HCT116 (cell line): ENCODE data around the gene UBTD1. TPM values are rescaled to one million over a fixed set of nuclear protein-coding genes. Genes with fewer than 3 reads are reported as not detected.

Experiments used
- ATAC-seq: fragments of 200-7000 bp; cut with Tn5 transposase; 2 replicates; pipeline ENCODE4 v1.9.1; 2020; ENCODE audit warnings: mild to moderate bottlenecking, moderate library complexity
- BruUV-seq: library from RNA; stranded (reverse); fragments of 400-500 nt; replicated peaks from 2 replicates; lab custom pipeline; 2021; lab: Mats Ljungman, UMichigan
- CTCF ChIA-PET: fragments of 300-600 bp; sonication (Branson Sonifier 250); formaldehyde crosslinking; loops from one replicate; lab custom pipeline; 2021; ENCODE audit warnings: antibody characterized with exemption; lab: Charles Lee
- POLR2A ChIA-PET: fragments of 300-600, 350-600 bp; sonication (Branson Sonifier 250); formaldehyde crosslinking; loops from one replicate; lab custom pipeline; 2021; ENCODE audit warnings: antibody characterized with exemption; lab: Charles Lee
- RAD21 ChIA-PET, 2 experiments: fragments of 300-600 bp; sonication (Branson Sonifier 250); formaldehyde crosslinking; loops; one replicate each; lab custom pipeline; 2023; ENCODE audit warnings: low total read pairs in 2 of 2; ENCODE audit not compliant: uncharacterized antibody in 2 of 2, unreplicated experiment in 2 of 2, low non-redundant PET in 1 of 2; lab: Charles Lee
- DNase-seq: peaks from one replicate; pipeline ENCODE4 v3.0.0-alpha.2; 2010; ENCODE audit warnings: low read depth, low spot score
- H2AFZ ChIP-seq: fragments of 200-600 bp; shearing (Covaris generic), sonication (generic); 2 replicates; pipeline ENCODE4 v1.6.1; 2017; ENCODE audit warnings: low read depth, mixed run types, mixed read lengths, antibody characterized with exemption, low read length; ENCODE audit not compliant: poor library complexity, severe bottlenecking
- H3K27ac ChIP-seq: 2 replicates; pipeline ENCODE4 v1.5.1; 2012; ENCODE audit warnings: low read depth, low read length
- H3K27me3 ChIP-seq: fragments of 200-600 bp; sonication (generic); 2 replicates; pipeline ENCODE4 v1.6.1; 2016; ENCODE audit warnings: mixed run types, low read length, mixed read lengths; ENCODE audit not compliant: insufficient read depth
- H3K36me3 ChIP-seq, 2 experiments: fragments of 200-500 bp in 1 of 2; fragments of 200-600 bp in 1 of 2; sonication (Bioruptor generic) in 1 of 2; sonication (generic) in 1 of 2; 2 replicates each; pipeline versions ENCODE4 v1.5.1 to v1.6.1; 2014 to 2016; ENCODE audit warnings: low read length in 2 of 2, inconsistent platforms in 1 of 2, mixed read lengths in 1 of 2, mixed run types in 1 of 2; ENCODE audit not compliant: insufficient read depth in 2 of 2, control insufficient read depth in 1 of 2
- H3K4me1 ChIP-seq, 2 experiments: fragments of 200-600 bp in 1 of 2; sonication (generic) in 1 of 2; 2 replicates each; pipeline versions ENCODE4 v1.5.1 to v1.6.1; 2012 to 2017; ENCODE audit warnings: low read length in 2 of 2, inconsistent platforms in 1 of 2, mild to moderate bottlenecking in 1 of 2, mixed read lengths in 1 of 2, mixed run types in 1 of 2, moderate library complexity in 1 of 2; ENCODE audit not compliant: insufficient read depth in 2 of 2, control insufficient read depth in 1 of 2
- H3K4me2 ChIP-seq: fragments of 200-600 bp; sonication (generic); 2 replicates; pipeline ENCODE4 v1.6.1; 2017; ENCODE audit warnings: mixed run types, low read length, mixed read lengths
- H3K4me3 ChIP-seq, 2 experiments: fragments of 200-600 bp in 1 of 2; sonication (generic) in 1 of 2; replicated peaks in 1 of 2; 2 replicates each; pipeline ENCODE4 v1.5.1; 2011 to 2016; ENCODE audit warnings: low read length in 2 of 2, control low read depth in 1 of 2, low read depth in 1 of 2, mild to moderate bottlenecking in 1 of 2, mixed read lengths in 1 of 2, mixed run types in 1 of 2
- H3K79me2 ChIP-seq: fragments of 200-600 bp; sonication (generic); 2 replicates; pipeline ENCODE4 v1.6.1; 2017; ENCODE audit warnings: mild to moderate bottlenecking, mixed run types, low read length, moderate library complexity, mixed read lengths; ENCODE audit not compliant: insufficient read depth
- H3K9ac ChIP-seq: fragments of 200-600 bp; sonication (generic); 2 replicates; pipeline ENCODE4 v1.6.1; 2016; ENCODE audit warnings: low read length, mixed read lengths
- H3K9me2 ChIP-seq: fragments of 200-600 bp; sonication (generic), shearing (Covaris generic); 2 replicates; pipeline ENCODE4 v1.6.1; 2017; ENCODE audit warnings: mixed run types, mild to moderate bottlenecking, moderate library complexity; ENCODE audit not compliant: insufficient read depth
- H3K9me3 ChIP-seq, 2 experiments: fragments of 200-500 bp in 1 of 2; fragments of 200-600 bp in 1 of 2; sonication (Bioruptor generic) in 1 of 2; sonication (generic) in 1 of 2; 2 replicates each; pipeline ENCODE4 v1.6.1; 2014 to 2017; ENCODE audit warnings: low read length in 2 of 2, mixed read lengths in 2 of 2, inconsistent platforms in 1 of 2, low read depth in 1 of 2, mild to moderate bottlenecking in 1 of 2, mixed run types in 1 of 2, moderate library complexity in 1 of 2; ENCODE audit not compliant: control insufficient read depth in 1 of 2, insufficient read depth in 1 of 2
- H4K20me1 ChIP-seq: fragments of 200-600 bp; sonication (generic), shearing (Covaris generic); 2 replicates; pipeline ENCODE4 v1.6.1; 2017; ENCODE audit warnings: mixed run types, mild to moderate bottlenecking, moderate library complexity; ENCODE audit not compliant: insufficient read depth
- CBX3 ChIP-seq: IDR thresholded peaks from 2 replicates; pipeline ENCODE4 v1.6.1; 2012; ENCODE audit warnings: low read depth
- CTCF ChIP-seq, 3 experiments: fragments of 200-600 bp in 1 of 3; sonication (generic) in 1 of 3; IDR thresholded peaks in 2 of 3; conservative IDR thresholded peaks in 1 of 3; 2 replicates each; pipeline ENCODE4 v1.5.1; 2012 to 2017; ENCODE audit warnings: low read depth in 2 of 3, low read length in 2 of 3, antibody characterized with exemption in 1 of 3, borderline replicate concordance in 1 of 3, control low read depth in 1 of 3, mild to moderate bottlenecking in 1 of 3, mixed read lengths in 1 of 3, mixed run types in 1 of 3, moderate library complexity in 1 of 3; ENCODE audit not compliant: insufficient read depth in 1 of 3
- FOSL1 ChIP-seq: IDR thresholded peaks from 2 replicates; pipeline ENCODE4 v1.6.1; 2012; ENCODE audit warnings: low read depth
- RAD21 ChIP-seq: IDR thresholded peaks from 2 replicates; pipeline ENCODE4 v1.6.1; 2012; ENCODE audit warnings: low read depth, mild to moderate bottlenecking
- SIN3A ChIP-seq: IDR thresholded peaks from 2 replicates; pipeline ENCODE4 v1.6.1; 2012; ENCODE audit warnings: low read depth
- SP1 ChIP-seq: IDR thresholded peaks from 2 replicates; pipeline ENCODE4 v1.6.1; 2012; ENCODE audit warnings: low read depth
- SRF ChIP-seq: IDR thresholded peaks from 2 replicates; pipeline ENCODE4 v1.6.1; 2012; ENCODE audit warnings: low read depth
- TCF7L2 ChIP-seq: IDR thresholded peaks from 2 replicates; pipeline ENCODE4 v1.7.0; 2011; ENCODE audit warnings: borderline replicate concordance, inconsistent platforms; ENCODE audit not compliant: insufficient read depth, insufficient read length; ENCODE audit errors: extremely low read depth
- YY1 ChIP-seq: IDR thresholded peaks from 2 replicates; pipeline ENCODE4 v1.6.1; 2011; ENCODE audit warnings: low read length, low read depth, moderate library complexity, mild to moderate bottlenecking; ENCODE audit not compliant: insufficient replicate concordance; ENCODE audit errors: extremely low read depth
- ZFX ChIP-seq: fragments of 450-650 bp; IDR thresholded peaks from 2 replicates; pipeline ENCODE4 v1.6.1; 2017
- intact Hi-C: fragments of 100-400 bp; cut with micrococcal nuclease; formaldehyde crosslinking; loops from 2 replicates; pipeline ENCODE4 v1.10.0; 2022
- total RNA-seq: library from RNA; stranded (reverse); gene quantifications from one replicate; pipeline ENCODE4 v1.2.1, GENCODE V29; 2021; ENCODE audit not compliant: unreplicated experiment
- TF ChIP-seq, protein P1 (sequence below): IDR thresholded peaks from 2 replicates; pipeline ENCODE4 v1.6.1; 2012

UBTD1 gene
- total RNA-seq, 1 experiment from 2014 or later = 12.8 TPM

- no TSS peak for BruUV-seq
- no peaks in the 10 kb centered on the region for H3K9me2 ChIP-seq
- DNase-seq = no peak
- H3K27me3 ChIP-seq = no peaks in the 10 kb centered on the region
- RAD21 ChIA-PET = no interaction called here
- TF ChIP-seq CBX3 (no peak), TCF7L2 (no peak), SRF (no peak), FOSL1 (no peak), YY1 (no peak), RAD21 (no peak), CTCF (IDR thresholded peaks at IDR 0.05 in 2 of 3, conservative IDR thresholded peaks at IDR 0.05 in 1 of 3; ENCODE audit: borderline replicate concordance in 1 of 3, insufficient read depth in 1 of 3, low read depth in 2 of 3, low read length in 2 of 3) (no peak), SP1 (no peak), ZFX (no peak), SIN3A (no peak)
- TF ChIP-seq, protein P1, sequence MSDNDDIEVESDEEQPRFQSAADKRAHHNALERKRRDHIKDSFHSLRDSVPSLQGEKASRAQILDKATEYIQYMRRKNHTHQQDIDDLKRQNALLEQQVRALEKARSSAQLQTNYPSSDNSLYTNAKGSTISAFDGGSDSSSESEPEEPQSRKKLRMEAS = no peak
- no peaks in the 10 kb centered on the region for H4K20me1 ChIP-seq
- no peak overlapping the region for H3K4me3 ChIP-seq
- intact Hi-C loops = no loop called here
- no peak for ATAC-seq
- H2AFZ ChIP-seq = no peak overlapping the region
- H3K79me2 ChIP-seq = no peaks in the 10 kb centered on the region
- H3K9me3 ChIP-seq = no peaks in the 10 kb centered on the region
- H3K36me3 ChIP-seq = no peaks in the 10 kb centered on the region
- POLR2A ChIA-PET = no interaction called here
- H3K4me2 ChIP-seq = no peak overlapping the region
- no peak overlapping the region for H3K9ac ChIP-seq
- H3K4me1 ChIP-seq = peaks cover 25 to 30% of the 10 kb centered on the region in 2 experiments
- CTCF ChIA-PET = no interaction called here
- no peak overlapping the region for H3K27ac ChIP-seq
Measured at GRCh38 chr10:97578171-97578844, 79.6 kb downstream of the UBTD1 start.
